HG03378 (cell line): Measurements from ENCODE around the gene C1orf53.
"Not testable (repeated sequence)": the region's sequence is repeated elsewhere in the genome, so short reads cannot be mapped to it uniquely, and the experiment has no call there.

ENCODE experiments used
- ATAC-seq: cut with Tn5 transposase; IDR thresholded peaks from one replicate; pipeline ENCODE4 v1.9.1; 2021; ENCODE audit warnings: mild to moderate bottlenecking, moderate library complexity; ENCODE audit not compliant: unreplicated experiment

C1orf53 gene

DNA sequence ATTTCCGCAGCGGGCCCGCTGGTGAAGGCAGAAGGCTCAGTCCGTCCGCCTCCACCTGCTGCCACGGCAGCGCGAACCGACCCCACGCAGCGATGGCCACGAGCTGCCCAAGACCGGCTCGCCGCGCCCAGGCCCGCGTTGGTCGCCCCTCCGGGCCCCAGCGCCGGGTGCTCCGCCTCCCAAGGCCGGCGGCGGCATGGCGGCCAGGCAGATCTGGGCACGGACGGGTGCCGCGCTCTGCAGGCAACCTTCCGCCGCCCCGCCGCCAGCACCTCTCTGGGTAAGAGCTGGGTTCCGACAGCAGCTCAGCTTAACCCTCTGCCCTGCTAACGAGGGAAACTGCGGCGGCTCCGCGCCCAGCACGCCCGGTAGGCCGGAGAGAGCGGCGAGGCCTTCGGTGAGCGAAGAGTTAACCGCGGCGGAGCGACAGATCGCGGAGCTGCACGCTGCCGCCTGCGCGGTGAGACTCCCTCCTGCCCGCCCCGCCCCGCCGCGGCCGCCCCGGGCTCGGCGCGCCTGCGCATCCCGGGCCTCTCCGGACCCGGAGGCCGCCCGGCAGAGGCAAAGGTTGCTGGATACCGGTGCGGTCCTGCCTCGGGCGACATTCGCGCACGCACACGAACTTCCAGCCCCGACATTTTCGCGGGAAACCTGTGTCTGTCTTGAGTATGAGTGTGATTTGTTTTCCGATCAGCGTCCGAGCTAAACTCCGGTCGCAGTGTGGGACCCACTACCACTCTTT is at the start of gene C1orf53:
TSS of gene C1orf53 (plus strand) at position 177 of the 742 bp plus-strand sequence. CDS start at position 197, 20 bp downstream.
- ATAC-seq, result peak; percentile 91

DNA sequence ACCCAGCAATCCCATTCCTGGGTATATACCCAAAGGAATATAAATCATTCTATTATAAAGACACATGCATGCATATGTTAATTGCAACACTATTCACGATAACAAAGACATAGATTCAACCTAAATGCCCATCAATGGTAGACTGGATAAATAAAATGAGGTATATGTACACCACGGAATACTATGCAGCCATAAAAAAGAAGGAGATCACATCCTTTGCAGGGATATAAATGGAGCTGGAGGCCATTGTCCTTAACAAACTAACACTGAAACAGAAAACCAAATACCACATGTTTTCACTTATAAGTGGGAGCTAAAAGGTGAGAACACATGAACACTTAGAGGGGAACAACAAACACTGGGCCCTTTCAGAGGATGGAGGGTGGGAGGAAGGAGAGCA is 46.7 kb upstream of the C1orf53 start:
- ATAC-seq, result not testable (repeated sequence)

DNA sequence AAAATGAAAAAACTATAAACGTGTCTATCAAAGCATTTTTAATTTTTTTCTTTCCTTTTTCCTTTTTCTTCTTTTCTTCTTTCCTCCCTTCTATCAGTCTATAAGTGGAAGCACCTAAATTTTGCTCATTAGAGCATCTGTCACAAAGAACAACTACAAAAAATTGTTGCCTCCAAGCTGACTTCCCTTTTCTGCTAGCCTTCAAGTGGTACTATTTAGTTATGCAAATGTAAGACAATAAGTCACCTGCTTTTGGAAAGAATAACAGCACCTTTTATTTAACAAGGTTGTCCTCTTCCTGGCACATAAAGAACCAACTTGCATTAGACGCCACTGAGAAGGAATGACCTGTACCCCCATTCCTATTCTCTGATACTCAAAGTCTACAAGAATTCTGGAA is 45.0 kb upstream of the C1orf53 start:
- ATAC-seq, result no peak

DNA sequence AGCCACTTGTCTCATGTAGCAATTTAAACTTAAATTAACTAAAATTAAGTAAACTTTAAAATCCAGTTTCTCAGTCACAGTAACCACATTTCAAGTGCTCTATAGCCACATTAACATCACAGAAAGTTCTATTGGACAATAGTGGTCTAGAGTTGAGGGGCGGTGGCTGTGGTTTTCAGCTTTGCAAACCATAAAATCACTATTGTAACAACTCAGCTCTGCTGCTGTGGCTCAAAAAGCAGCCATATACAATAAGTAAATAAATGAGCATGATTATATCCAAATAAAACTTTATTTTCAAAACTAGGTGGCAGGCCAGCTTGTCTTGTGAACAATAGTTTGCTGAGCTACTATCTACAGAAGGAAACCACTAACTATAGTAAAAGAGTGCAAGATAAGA is 43.4 kb upstream of the C1orf53 start:
- no peak for ATAC-seq

DNA sequence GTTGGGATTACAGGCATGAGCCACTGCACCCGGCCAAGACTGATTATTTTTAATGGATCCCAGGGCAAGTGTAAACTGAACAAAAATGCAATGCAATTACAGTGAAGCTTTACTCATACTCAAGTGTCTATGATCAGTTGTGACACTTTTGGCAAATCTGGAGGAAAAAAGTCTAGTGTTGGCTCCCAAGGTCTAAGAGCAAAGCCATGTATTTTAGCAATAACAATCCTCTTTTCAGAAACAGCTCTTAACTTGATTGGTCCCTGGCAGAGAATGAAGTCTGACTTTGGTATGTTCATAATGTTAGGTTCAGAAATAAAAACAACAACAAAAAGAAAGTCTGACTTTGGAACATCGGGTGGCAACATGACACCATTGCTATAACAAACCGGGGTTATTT is 40.2 kb upstream of the C1orf53 start:
- no peak for ATAC-seq

DNA sequence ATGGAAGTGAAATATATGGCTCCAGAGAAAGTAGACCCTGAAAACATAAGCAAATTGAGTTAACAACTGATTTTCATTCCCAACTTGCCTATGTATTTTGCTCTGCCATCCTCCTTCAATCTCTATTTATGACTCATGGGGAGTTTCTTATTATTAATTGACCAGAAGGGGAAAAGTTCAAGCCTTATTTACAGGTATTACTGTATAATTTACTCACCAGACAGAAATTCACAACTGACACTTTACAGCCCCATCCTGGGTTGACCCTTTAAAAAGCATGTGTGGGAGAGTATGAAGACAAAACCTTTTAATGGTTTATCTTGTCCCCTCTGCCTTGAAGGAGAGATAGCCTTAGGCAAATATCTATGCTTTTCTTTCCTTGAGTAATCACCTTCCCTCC is 39.8 kb upstream of the C1orf53 start:
- no peak for ATAC-seq

DNA sequence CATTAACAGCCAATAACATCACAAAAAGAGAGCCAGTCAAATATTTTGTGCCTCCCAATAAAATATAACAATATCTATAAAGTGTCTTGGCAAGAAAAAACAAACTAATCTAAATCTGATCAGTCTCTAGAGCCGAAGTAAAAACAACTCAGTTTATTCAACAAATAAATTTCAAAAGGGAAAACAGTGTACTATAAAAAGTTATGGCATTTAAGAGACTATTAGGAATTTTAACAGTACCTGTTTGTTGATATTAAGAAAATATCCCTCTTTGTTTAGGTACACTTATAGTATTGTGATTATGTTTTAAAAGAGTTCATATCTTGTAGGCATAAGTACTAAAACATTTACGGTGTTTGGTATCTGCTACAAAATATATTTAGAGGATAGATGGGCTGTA is 36.6 kb upstream of the C1orf53 start:
- no peak for ATAC-seq

DNA sequence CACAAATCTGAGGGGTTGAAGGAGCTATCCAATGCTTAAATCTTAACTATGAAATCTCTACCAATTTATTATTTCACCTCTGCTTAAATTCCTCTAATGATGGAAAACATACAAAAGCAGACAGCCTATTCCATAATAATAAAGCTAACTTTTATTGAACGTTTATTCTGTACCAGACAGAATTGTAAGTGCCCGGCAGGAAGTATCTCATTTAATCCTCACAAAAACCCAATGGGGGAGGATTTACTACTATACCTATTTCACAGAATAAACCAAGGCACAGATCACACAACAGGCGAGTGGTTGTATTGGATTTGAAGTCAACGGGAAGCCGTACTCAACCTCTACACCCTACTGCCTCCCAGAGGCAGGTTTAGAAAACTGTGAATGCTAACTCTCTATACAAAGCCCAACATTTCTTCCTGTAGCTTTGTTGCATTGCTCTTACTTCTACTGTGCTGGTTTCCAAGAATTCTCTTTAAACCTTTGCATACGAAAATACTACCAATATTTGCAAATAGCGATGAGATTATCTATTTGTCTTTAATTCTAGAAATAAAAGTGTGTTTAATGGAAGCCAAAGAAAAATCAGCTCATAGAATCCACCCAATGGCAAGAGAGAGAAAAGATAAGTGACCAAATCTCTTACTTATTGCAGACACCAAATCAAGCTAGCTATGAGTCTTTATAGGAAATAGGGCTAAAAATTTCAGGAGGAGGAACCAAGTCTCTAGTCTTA is 33.5 kb upstream of the C1orf53 start:
- ATAC-seq, result peak; percentile 94

DNA sequence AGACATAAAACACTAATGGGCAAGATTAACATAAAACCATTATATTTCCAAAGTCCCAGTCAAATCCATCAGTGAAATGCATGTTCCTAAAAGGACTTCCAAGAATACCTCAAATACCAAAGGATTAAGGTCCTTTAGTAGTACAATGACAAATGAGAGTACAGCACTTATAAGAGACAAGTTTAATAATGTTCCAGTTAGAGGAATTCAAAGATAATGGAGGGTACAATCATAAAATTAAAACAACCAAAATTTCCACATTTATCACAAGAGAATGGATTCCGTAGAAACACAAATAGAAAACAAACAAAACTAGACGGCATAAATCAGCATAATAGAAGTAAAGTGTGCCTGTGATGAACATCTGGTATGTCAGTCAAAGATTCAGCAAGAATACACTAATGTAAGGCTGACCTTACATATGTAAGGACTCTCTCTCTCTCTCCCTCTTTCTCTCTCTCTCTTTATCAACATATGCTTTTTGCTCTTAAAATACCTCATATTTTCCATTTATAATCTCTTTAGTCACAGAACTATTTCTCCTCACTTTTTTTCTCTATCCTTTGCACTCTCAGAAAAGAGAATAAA is 32.8 kb upstream of the C1orf53 start:
- no peak for ATAC-seq

DNA sequence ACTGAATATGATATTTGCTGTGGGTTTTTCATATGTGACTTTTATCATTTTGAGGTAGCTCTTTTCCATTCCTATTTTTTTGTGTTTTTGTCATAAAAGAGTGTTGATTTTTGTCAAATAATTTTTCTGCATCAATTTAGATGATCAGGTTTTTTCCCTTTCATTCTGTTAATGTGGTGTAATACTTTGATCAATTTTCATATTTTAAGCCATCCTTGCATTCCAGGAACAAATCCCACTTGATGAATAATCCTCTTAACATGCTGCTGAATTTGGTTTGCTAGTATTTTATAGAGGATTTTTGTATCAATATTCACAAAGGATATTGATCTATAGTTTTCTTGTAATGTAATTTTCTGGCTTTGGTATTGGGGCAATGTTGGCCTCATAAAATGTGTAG is 25.5 kb upstream of the C1orf53 start:
- ATAC-seq, result no peak

DNA sequence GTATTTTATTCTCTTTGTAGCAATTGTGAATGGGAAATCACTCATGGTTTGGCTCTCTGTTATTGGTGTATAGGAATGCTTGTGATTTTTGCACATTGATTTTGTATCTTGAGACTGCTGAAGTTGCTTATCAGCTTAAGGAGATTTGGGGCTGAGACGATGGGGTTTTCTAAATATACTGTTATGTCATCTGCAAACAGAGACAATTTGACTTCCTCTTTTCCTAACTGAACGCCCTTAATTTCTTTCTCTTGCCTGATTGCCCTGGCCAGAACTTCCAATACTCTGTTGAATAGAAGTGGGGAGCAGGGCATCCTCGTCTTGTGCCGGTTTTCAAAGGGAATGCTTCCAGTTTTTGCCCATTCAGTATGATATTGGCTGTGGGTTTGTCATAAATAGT is 22.0 kb upstream of the C1orf53 start:
- not testable (repeated sequence) for ATAC-seq

DNA sequence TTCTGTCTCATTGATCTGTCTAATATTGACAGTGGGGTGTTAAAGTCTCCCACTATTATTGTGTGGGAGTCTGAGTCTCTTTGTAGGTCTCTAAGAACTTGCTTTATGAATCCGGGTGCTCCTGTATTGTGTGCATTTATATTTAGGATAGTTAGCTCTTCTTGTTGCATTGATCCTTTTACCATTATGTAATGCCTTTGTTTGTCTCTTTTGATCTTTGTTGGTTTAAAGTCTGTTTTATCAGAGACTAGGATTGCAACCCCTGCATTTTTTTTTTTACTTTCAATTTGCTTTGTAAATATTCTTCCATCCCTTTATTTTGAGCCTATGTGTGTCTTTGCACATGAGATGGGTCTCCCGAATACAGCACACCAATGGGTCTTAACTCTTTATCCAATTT is 20.2 kb upstream of the C1orf53 start:
- ATAC-seq, result not testable (repeated sequence)

DNA sequence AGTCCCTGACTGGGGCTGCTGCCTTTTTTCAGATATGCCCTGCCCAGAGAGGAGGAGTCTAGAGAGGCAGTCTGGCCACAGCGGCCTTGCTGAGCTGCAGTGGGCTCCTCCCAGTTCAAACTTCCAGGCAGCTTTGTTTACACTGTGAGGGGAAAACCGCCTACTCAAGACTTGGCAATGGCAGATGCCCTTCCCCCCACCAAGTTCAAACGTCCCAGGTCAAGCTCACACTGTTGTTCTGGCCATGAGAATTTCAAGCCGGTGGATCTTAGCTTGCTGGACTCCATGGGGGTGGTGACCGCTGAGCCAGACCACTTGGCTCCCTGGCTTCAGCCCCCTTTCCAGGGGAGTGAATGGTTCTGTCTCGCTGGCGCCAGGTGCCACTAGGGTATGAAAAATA is 18.3 kb upstream of the C1orf53 start:
- ATAC-seq, result no peak

DNA sequence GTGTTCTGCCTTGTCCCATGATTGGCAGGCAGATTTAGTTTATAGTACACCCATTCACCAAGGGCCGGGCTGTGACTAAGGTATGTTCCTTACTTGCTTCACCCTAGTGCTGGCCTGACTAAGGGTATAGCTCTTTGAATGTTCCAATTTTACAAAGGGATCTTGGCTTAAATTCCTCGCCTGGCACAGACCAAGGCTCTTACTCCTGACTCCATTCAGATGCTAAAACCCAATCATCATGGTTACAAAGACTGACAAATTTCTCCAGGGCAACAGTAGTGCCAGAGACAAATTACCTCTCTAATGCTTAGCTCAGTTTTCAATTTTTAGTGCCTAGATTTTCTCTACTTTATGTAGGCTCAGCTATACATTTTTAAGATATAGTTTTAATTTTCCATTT is 11.5 kb upstream of the C1orf53 start:
- no peak for ATAC-seq

DNA sequence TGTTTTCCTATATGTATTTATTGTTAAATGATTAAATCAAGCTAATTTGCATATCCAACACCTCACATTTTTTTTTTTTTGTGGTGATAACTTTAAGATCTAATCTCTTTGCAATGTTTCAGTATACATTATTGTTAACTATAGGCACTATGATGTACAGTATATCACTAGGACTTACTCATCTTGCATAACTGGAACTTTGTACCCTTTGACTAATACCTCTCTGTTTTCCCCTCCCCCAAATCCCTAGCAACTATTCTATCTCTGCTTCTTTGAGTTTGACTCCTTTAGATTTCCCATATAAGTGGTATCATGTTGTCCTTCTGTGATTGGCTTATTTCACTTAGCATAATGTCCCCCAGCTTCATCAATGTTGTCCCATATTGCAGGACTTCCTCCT is 9.7 kb upstream of the C1orf53 start:
- no peak for ATAC-seq

DNA sequence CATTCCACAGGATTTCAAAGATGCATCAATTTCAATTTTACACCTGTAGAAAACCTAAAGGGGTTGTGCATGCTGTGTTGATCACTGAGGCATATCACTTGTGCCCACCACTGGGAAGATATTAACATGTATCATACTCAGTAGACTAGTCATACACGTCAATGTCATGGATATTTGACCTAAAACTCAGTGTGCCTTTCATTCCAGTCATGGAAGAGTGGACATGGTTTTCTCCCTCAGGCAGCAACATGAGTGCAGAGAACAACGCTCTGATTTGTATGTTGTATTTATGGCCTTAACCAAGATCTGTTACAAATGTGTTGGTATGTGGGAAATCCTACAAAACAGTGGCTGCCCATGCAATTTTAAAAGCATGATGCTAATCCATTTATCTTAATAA is 6.1 kb upstream of the C1orf53 start:
- no peak for ATAC-seq

DNA sequence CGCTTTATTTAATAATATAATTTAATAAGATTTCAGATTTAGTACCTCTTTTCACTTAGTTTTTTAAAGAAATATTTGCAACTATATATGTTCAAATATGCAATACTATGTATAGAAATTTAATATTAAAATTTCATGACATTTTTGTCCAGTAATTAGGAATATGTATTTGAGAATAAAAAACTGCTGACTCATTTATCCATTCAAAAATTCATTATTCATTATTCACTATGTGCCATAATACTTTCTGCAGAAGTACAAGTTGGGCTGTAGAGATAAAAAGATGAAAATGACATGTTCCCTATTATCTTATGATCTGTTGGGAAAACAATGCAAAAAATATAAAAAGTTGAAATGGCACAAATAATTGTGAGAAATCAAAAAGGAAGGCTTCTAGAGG is 3.4 kb upstream of the C1orf53 start:
- ATAC-seq, result no peak

DNA sequence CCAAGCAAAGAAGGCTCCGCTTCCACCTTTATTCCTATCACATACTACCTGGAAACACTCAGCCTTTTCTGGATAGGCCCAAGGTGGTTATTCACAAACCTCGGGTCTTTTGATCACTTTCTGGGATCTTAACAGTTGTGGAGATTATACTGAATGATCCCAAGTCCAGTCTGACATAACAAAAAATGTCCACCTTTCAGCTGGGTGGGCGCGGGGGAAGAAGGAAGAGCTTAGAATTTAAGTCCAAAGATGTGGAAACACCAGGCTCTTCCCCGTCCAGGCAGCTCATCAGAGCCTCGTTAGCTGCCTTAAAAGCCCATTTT is 338 bp upstream of the C1orf53 start:
- ATAC-seq, result peak; percentile 34

DNA sequence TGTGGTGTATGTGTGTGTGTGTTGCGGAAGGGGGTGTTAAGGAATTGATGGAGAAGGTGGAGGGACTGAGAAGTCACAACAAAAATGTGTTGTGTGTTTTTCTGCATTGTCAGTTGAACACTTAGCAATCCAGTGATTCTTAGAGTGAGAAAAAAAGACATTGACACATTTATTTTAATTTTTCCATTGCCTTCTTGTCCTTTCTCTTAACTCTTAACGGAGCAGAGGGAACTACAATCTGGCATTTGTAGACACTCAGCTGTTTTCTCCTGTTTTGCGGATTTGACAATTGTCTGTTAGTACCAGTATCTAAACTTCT is 725 bp downstream of the C1orf53 start:
- ATAC-seq, result peak; percentile 40

DNA sequence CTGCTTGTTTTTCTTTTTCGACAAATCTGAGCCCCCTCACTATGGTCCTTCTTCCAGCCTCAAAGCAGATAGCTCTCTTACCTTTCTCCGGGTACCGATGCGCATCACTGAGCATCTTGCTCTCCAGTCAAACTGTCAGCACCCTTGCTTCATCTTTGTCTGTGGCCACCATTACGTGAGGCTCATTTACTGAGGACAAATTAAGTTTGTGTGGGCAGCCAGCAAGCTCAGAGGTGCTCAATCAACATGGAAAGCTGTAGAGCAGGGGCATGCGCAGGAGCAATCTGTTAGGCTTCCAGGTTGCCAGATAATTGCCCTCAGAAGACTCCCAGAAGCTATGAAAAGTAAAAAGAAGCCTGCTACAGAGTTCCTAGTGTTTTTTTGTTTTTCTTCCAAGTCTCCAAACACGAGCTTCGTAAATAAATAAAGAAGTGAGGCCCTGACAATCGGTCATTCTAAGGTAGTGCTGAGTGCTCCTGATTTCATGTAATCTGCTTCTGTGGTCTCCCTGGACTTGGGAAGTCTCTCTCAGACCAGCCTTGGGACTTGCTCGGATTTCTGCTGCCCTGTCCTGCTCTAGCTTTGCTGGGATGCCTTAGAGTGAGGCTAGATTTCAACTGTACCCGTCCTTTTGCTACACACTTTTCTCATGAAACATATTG is 1.8 kb downstream of the C1orf53 start:
- ATAC-seq, result no peak

DNA sequence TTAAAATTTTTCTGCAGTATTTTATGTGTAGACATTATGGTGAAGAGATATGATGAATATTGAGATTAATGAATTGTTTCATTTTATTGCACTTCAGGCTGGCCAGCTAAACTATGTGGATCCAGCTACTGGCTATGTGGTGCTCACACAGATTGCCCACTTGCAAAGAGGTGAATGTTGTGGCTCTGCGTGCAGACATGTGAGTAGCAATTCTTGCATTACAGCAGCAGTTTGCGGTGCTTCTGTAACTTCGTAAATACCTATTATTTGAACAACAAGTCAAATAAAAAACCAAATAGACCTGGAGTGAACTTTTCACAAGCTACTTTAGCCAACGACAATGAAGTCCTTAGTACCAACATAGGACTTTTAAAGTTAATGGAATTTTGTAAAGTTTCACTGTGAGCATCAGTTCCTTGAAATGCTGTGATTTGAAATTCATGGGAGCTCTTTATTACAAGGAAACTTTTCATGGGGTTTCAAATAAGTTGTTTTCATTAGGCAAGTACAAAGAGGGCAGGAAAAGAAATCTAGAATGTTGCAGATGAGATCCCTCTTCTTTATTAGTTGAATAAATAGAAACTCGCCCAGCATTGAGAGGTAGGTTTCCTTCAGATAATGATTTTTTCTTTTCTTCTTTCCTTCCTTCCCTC is 3.4 kb downstream of the C1orf53 start:
- ATAC-seq, result no peak
